Lower leg skin (tissue), 4 donors: ENCODE data around the gene ERCC2. TPM values are rescaled to one million over a fixed set of nuclear protein-coding genes. Genes with fewer than 3 reads are reported as not detected.
"Not testable (repeated sequence)": the region's sequence is repeated elsewhere in the genome, so short reads cannot be mapped to it uniquely, and the experiment has no call there.

Experiments used
- DNase-seq, 2 donors: peaks; one replicate each; pipeline ENCODE4 v3.0.0-alpha.2; 2019; ENCODE audit warnings: low spot score in 2 of 2
- H3K4me3 ChIP-seq: fragments of 200-600 bp; sonication (generic); 2 replicates; pipeline ENCODE4 v1.5.1; 2017; ENCODE audit warnings: mild to moderate bottlenecking, low read depth; ENCODE audit not compliant: poor library complexity, severe bottlenecking
- POLR2A ChIP-seq, 2 donors: fragments of 450-650 bp; IDR thresholded peaks; one replicate each; pipeline ENCODE4 v1.6.1; 2016 to 2017; ENCODE audit warnings: antibody characterized with exemption in 2 of 2, mild to moderate bottlenecking in 1 of 2, moderate library complexity in 1 of 2
- whole genome bisulfite sequencing, 2 donors: methylation state at CpG; one replicate each; pipeline ENCODE4 v1.1.5; 2018; 5-methylcytosine and 5-hydroxymethylcytosine counted together
- intact Hi-C: fragments of 100-400 bp; cut with DNase I; formaldehyde crosslinking; loops from one replicate; pipeline ENCODE4 v1.15.0; 2023; ENCODE audit warnings: low total_unique reads
- total RNA-seq, 4 donors: library from RNA; depleted of rRNA; stranded (reverse); fragments of >200 nt; gene quantifications; one replicate each; pipeline ENCODE4 v1.1.0, GENCODE V29; 2016
- TF ChIP-seq, protein P1 (sequence below), 3 donors: fragments of 450-650 bp; IDR thresholded peaks; one replicate each; pipeline ENCODE4 v1.5.1; 2016; ENCODE audit warnings: antibody characterized with exemption in 3 of 3, mild to moderate bottlenecking in 3 of 3, moderate library complexity in 2 of 3

Gene ERCC2
- total RNA-seq, 4 donors from 2014 or later = 8.5 to 22.4 (median 9.8) TPM

DNA sequence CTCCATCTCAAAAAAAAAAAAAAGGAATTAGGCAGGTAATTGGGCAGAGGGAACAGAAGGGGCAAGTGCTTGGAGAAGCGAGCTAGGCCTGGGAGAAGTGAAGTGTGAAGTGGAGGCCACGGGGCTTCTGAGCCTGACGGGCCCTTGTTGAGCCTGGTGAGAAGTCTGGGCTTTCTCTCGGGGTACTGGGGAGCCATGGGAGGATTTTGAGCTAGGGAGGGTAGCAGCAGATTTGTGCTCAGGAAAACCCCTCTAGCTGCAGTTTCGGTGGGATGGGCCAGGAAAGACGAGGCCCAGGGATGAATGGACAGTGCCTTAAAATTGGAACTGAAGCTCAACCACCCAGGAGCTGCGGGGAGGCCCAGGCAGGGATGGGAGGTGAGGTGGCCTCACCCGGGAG lies 44.1 kb upstream of the ERCC2 start:
- no peak overlapping the region for H3K4me3 ChIP-seq
- no peak for DNase-seq
- 95 to 97% methylated on average over 8 of the region's 8 CpGs for WGBS, 2 donors
- intact Hi-C loops = no loop called here
- TF ChIP-seq POLR2A (IDR thresholded peaks at IDR 0.05) = no peak
- TF ChIP-seq, protein P1, sequence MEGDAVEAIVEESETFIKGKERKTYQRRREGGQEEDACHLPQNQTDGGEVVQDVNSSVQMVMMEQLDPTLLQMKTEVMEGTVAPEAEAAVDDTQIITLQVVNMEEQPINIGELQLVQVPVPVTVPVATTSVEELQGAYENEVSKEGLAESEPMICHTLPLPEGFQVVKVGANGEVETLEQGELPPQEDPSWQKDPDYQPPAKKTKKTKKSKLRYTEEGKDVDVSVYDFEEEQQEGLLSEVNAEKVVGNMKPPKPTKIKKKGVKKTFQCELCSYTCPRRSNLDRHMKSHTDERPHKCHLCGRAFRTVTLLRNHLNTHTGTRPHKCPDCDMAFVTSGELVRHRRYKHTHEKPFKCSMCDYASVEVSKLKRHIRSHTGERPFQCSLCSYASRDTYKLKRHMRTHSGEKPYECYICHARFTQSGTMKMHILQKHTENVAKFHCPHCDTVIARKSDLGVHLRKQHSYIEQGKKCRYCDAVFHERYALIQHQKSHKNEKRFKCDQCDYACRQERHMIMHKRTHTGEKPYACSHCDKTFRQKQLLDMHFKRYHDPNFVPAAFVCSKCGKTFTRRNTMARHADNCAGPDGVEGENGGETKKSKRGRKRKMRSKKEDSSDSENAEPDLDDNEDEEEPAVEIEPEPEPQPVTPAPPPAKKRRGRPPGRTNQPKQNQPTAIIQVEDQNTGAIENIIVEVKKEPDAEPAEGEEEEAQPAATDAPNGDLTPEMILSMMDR (IDR thresholded peaks at IDR 0.05) = no peak

DNA sequence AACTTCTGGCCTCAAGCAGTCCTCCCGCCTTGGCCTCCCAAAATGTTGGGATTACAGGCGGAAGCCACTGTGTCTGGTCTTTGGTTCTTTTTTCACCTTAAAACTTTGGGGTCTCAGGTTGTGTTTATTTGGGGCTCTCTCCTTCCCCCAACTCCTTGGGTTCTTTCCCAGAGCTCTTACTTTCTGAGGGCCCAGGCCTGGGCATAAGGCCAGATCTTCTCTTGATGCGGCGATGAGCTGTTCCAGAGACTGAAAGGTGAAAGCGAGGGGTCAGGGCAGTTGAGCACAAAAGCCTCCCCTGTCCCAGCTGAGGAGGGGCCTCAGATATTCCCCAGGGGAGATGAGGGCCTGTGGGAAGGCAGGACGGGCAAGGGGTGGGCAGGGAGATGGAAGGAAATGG lies 43.1 kb upstream of the ERCC2 start:
- TF ChIP-seq, protein P1 (IDR thresholded peaks at IDR 0.05) = no peak
- TF ChIP-seq POLR2A (IDR thresholded peaks at IDR 0.05) = no peak
- DNase-seq = no peak
- WGBS, 2 donors = 93% methylated on average over 6 of the region's 6 CpGs
- no peak overlapping the region for H3K4me3 ChIP-seq
- intact Hi-C loops = no loop called here

DNA sequence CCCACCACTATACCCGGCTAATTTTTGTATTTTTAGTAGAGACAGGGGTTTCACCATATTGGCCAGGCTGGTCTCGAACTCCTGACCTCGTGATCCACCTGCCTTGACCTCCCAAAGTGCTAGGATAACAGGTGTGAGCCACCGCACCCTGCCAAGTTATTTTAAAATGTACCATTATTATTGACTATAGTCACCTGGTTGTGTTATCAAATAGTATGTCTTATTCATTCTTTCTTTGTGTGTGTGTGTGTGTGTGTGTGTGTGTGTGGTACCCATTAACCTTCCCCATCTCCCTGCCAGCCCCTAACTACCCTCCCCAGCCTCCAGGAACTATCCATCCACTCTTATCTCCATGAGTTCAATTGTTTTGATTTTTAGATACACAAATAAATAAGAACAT lies 40.0 kb upstream of the ERCC2 start:
- H3K4me3 ChIP-seq, DNase-seq, intact Hi-C loops: not testable (repeated sequence)
- 96% methylated on average over 4 of the region's 4 CpGs for WGBS, 2 donors

DNA sequence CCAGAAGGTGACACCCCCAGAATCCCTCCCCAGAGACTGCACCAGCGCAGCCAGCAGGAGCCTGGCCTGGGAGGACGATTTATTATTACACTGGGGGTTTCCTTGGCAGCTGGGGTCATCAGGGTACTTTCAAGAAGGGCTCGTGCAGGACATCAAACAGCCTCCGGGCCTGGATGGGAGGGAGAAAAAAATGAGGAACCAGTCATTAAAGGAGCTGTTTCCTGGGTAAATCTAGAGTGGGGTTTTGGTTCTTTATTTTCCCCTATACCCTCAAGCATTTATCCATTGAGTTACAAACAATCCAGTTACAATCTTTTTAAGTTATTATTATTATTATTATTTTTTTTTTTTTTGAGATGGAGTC lies 39.2 kb upstream of the ERCC2 start:
- no peak for DNase-seq
- intact Hi-C loops = no loop called here
- 47 to 48% methylated on average over 4 of the region's 4 CpGs for WGBS, 2 donors
- no peak overlapping the region for H3K4me3 ChIP-seq
- no peak for TF ChIP-seq POLR2A (IDR thresholded peaks at IDR 0.05)
- TF ChIP-seq, protein P1 (IDR thresholded peaks at IDR 0.05) = no peak

DNA sequence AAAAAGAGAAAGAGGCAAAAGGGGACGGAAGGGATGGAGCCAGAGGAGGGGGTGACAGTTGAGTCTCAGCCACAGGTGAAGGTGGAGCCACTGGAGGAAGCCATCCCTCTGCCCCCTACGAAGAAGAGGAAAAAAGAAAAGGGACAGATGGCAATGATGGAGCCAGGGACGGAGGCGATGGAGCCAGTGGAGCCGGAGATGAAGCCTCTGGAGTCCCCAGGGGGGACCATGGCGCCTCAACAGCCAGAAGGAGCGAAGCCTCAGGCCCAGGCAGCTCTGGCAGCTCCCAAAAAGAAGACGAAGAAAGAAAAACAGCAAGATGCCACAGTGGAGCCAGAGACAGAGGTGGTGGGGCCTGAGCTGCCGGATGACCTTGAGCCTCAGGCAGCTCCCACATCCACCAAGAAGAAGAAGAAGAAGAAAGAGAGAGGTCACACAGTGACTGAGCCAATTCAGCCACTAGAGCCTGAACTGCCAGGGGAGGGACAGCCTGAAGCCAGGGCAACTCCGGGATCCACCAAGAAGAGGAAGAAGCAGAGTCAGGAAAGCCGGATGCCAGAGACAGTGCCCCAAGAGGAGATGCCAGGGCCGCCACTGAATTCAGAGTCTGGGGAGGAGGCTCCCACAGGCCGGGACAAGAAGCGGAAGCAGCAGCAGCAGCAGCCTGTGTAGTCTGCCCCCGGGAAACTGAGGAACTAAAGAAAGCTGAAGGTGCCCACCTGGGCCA lies 38.6 kb upstream of the ERCC2 start:
- WGBS, 2 donors = 71 to 72% methylated on average over 15 of the region's 15 CpGs
- no peak for TF ChIP-seq POLR2A (IDR thresholded peaks at IDR 0.05)
- TF ChIP-seq, protein P1 (IDR thresholded peaks at IDR 0.05) = no peak
- no peak overlapping the region for H3K4me3 ChIP-seq
- intact Hi-C loops = no loop called here
- no peak for DNase-seq

DNA sequence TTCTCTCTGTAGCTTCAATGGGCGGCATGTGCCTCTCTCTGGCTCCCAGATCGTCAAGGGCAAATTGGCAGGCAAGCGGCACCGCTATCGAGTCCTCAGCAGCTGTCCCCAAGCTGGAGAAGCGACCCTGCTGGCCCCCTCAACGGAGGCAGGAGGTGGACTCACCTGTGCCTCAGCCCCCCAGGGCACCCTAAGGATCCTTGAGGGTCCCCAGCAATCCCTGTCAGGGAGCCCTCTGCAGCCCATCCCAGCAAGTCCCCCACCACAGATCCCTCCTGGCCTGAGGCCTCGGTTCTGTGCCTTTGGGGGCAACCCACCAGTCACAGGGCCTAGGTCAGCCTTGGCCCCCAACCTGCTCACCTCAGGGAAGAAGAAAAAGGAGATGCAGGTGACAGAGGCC lies 37.7 kb upstream of the ERCC2 start:
- intact Hi-C loops = no loop called here
- DNase-seq = no peak
- H3K4me3 ChIP-seq = no peak overlapping the region
- TF ChIP-seq, protein P1 (IDR thresholded peaks at IDR 0.05) = no peak
- no peak for TF ChIP-seq POLR2A (IDR thresholded peaks at IDR 0.05)
- 70 to 83% methylated on average over 7 to 8 of the region's 8 CpGs for WGBS, 2 donors

DNA sequence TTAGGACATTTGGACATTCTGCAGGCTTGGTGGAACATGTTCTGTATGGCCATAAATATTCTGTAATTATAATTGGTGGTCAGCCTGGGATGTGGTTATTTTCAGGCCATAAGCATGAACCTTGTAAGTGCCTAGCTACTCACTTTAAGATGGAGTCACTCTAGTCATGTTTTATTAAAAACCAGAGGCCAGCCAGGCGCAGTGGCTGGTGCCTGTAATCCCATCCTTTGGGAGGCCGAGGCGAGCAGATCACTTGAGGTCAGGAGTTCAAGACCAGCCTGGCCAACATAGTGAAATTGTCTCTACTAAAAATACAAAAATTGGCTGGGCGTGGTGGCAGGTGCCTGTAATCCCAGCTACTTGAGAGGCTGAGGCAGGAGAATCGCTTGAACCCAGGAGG lies 37.2 kb upstream of the ERCC2 start:
- intact Hi-C loops, DNase-seq, H3K4me3 ChIP-seq: not testable (repeated sequence)
- 68 to 73% methylated on average over 5 of the region's 5 CpGs for WGBS, 2 donors
